RWPE1 (cell line): ENCODE results near the gene SIGLEC6.

Experiments
- CTCF ChIA-PET: fragments of 350-600 bp; sonication (Branson Sonifier 250); formaldehyde crosslinking; extraction: SDS; loops from one replicate; lab custom pipeline; 2021; lab: Yijun Ruan, JAX
- POLR2A ChIA-PET: fragments of 400-600 bp; formaldehyde crosslinking; extraction: SDS; loops from one replicate; lab custom pipeline; 2020; ENCODE audit warnings: antibody characterized with exemption; ENCODE audit not compliant: low non-redundant PET; lab: Yijun Ruan, JAX
- DNase-seq: peaks from one replicate; pipeline ENCODE4 v3.0.0; 2012; ENCODE audit warnings: low spot score
- H3K27ac ChIP-seq: fragments of 450-650 bp; 2 replicates; pipeline ENCODE4 v1.5.1; 2017
- CTCF ChIP-seq: fragments of 450-650 bp; conservative IDR thresholded peaks from 2 replicates; pipeline ENCODE4 v1.5.1; 2017; ENCODE audit warnings: low read depth, mild to moderate bottlenecking

The SIGLEC6 gene

DNA sequence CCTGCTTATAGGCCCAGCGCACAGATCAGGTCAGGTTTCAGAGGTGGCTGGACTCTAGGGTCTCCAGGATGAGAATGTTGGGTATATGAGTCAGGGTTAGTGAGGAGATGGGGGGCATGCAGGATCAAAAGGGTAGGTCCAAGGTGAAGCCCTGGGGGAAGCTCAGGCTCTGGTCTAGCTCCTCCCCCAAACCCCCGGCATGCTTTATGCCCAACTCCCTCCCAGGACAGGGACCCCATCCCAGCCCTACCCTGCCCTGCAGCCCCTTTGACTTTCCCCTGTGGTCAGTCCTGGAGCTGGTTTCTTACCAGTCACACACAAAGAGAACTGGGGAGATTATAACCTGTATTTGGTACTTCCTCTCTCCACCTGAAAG is 62.9 kb downstream of the SIGLEC6 start:
- no peak overlapping the region for H3K27ac ChIP-seq
- POLR2A ChIA-PET = no interaction called here
- no peak for TF ChIP-seq CTCF
- CTCF ChIA-PET = interaction anchor here (0.7 kb wide), 1 partner anchor 32 kb away, joined by 3 read pairs; no protein-coding TSS in a partner anchor
- no peak for DNase-seq

- no peak overlapping the region for H3K27ac ChIP-seq
- TF ChIP-seq CTCF = no peak
- POLR2A ChIA-PET = no interaction called here
- DNase-seq = no peak
- CTCF ChIA-PET = interaction anchor here (0.7 kb wide), 1 partner anchor 31 kb away, joined by 3 read pairs; no protein-coding TSS in a partner anchor
These were observed 63.5 kb downstream of the SIGLEC6 start for GRCh38 chr19:51467864-51468544.
